Prostate gland (tissue), 2 donors: ENCODE data around the gene NR4A2. TPM values are rescaled to one million over a fixed set of nuclear protein-coding genes. Genes with fewer than 3 reads are reported as not detected.
"Not testable (repeated sequence)": the region's sequence is repeated elsewhere in the genome, so short reads cannot be mapped to it uniquely, and the experiment has no call there.

Experiments
- DNase-seq: peaks from one replicate; pipeline ENCODE4 v3.0.0-alpha.2; 2019; ENCODE audit warnings: low spot score
- H3K27ac ChIP-seq, 2 donors: fragments of 200-600 bp; sonication (generic); 2 replicates each; pipeline ENCODE4 v1.5.1; 2017 to 2019
- H3K27me3 ChIP-seq: fragments of 200-600 bp; sonication (generic); replicated peaks from 2 replicates; pipeline ENCODE4 v1.5.1; 2019; ENCODE audit not compliant: insufficient read depth
- H3K36me3 ChIP-seq, 2 donors: fragments of 200-600 bp; sonication (generic); 1 replicate in 1 of 2; 2 replicates in 1 of 2; pipeline versions ENCODE4 v1.5.1 to v1.8.1; 2017 to 2019
- H3K4me1 ChIP-seq: fragments of 200-600 bp; sonication (generic); replicated peaks from 2 replicates; pipeline ENCODE4 v1.5.1; 2019
- H3K4me3 ChIP-seq, 2 donors: fragments of 200-600 bp; sonication (generic); 2 replicates each; pipeline ENCODE4 v1.5.1; 2017 to 2019
- H3K9me3 ChIP-seq: fragments of 200-600 bp; sonication (generic); 2 replicates; pipeline ENCODE4 v1.5.1; 2017
- CTCF ChIP-seq, 4 experiments: fragments of 200-600 bp in 2 of 4; fragments of 450-650 bp in 2 of 4; sonication (generic) in 2 of 4; IDR thresholded peaks; 1 replicate in 3 of 4; 2 replicates in 1 of 4; pipeline ENCODE4 v1.5.1; 2016 to 2019; ENCODE audit warnings: antibody characterized with exemption in 4 of 4, mild to moderate bottlenecking in 2 of 4, moderate library complexity in 2 of 4
- POLR2A ChIP-seq: fragments of 450-650 bp; IDR thresholded peaks from one replicate; pipeline ENCODE4 v1.6.1; 2016; ENCODE audit warnings: antibody characterized with exemption, mild to moderate bottlenecking
- POLR2AphosphoS5 ChIP-seq: sonication (generic); formaldehyde crosslinking; IDR thresholded peaks from one replicate; pipeline ENCODE4 v1.6.1; 2017; ENCODE audit warnings: antibody characterized with exemption
- WGBS: methylation state at CpG from one replicate; pipeline ENCODE4 v1.1.5; 2018; 5-methylcytosine and 5-hydroxymethylcytosine counted together
- intact Hi-C: fragments of 100-400 bp; cut with DNase I; formaldehyde crosslinking; loops from one replicate; pipeline ENCODE4 v1.14.2; 2022
- total RNA-seq, 2 donors: library from RNA; depleted of rRNA; stranded (reverse); fragments of >200 nt; gene quantifications; one replicate each; pipeline ENCODE4 v1.1.0, GENCODE V29; 2016

Gene NR4A2
- total RNA-seq, 2 donors from 2014 or later: 2.3 to 4.5 TPM

- H3K36me3 ChIP-seq: no peaks in the 10 kb centered on the region
- intact Hi-C loops: no loop called here
- H3K9me3 ChIP-seq: no peaks in the 10 kb centered on the region
- H3K27ac ChIP-seq: no peak overlapping the region
- TF ChIP-seq POLR2AphosphoS5: no peak
- TF ChIP-seq POLR2A: no peak
- no peak for TF ChIP-seq CTCF (IDR thresholded peaks at IDR 0.05)
- H3K4me1 ChIP-seq: no peaks in the 10 kb centered on the region
- H3K4me3 ChIP-seq: no peak overlapping the region
- H3K27me3 ChIP-seq: no peaks in the 10 kb centered on the region
- DNase-seq: no peak
These were observed 27.4 kb downstream of the NR4A2 start for GRCh38 chr2:156305121-156305520.

- Histone ChIP-seq H3K36me3 (no peaks in the 10 kb centered on the region), H3K27me3 (no peaks in the 10 kb centered on the region), H3K4me1 (no peaks in the 10 kb centered on the region), H3K9me3 (no peaks in the 10 kb centered on the region), H3K27ac (no peak overlapping the region), H3K4me3 (no peak overlapping the region)
- TF ChIP-seq CTCF (IDR thresholded peaks at IDR 0.05): no peak
- TF ChIP-seq POLR2A: no peak
- no peak for TF ChIP-seq POLR2AphosphoS5
- no peak for DNase-seq
- intact Hi-C loops: no loop called here
- 38% methylated on average over 1 of the region's 1 CpG for WGBS
These were observed 32.2 kb downstream of the NR4A2 start for GRCh38 chr2:156300337-156300736.

- H3K9me3 ChIP-seq: no peaks in the 10 kb centered on the region
- H3K27me3 ChIP-seq: no peaks in the 10 kb centered on the region
- WGBS: 97% methylated on average over 8 of the region's 8 CpGs
- no peak overlapping the region for H3K4me3 ChIP-seq
- H3K36me3 ChIP-seq: no peaks in the 10 kb centered on the region
- DNase-seq: no peak
- no peaks in the 10 kb centered on the region for H3K4me1 ChIP-seq
- intact Hi-C loops: no loop called here
- H3K27ac ChIP-seq: no peak overlapping the region
- no peak for TF ChIP-seq CTCF (IDR thresholded peaks at IDR 0.05)
These were observed 37.5 kb downstream of the NR4A2 start for GRCh38 chr2:156294945-156295580.

GRCh38 chr2:156293382-156293781 lies 39.1 kb downstream of the NR4A2 start:
- H3K4me3 ChIP-seq, DNase-seq, H3K9me3 ChIP-seq, H3K36me3 ChIP-seq, H3K27ac ChIP-seq, H3K4me1 ChIP-seq, intact Hi-C loops, H3K27me3 ChIP-seq: not testable (repeated sequence)
- WGBS: 95% methylated on average over 24 of the region's 29 CpGs

- intact Hi-C loops: no loop called here
- Histone ChIP-seq H3K36me3 (no peaks in the 10 kb centered on the region), H3K4me1 (no peaks in the 10 kb centered on the region), H3K9me3 (no peaks in the 10 kb centered on the region), H3K27me3 (no peaks in the 10 kb centered on the region), H3K4me3 (no peak overlapping the region), H3K27ac (no peak overlapping the region)
- TF ChIP-seq POLR2A (no peak), POLR2AphosphoS5 (no peak), CTCF (IDR thresholded peaks at IDR 0.05) (no peak)
- no peak for DNase-seq
- WGBS: 53% methylated on average over 5 of the region's 5 CpGs
These were observed 52.9 kb downstream of the NR4A2 start for GRCh38 chr2:156279446-156280150.

Other genes with a start within 250 kb of the NR4A2 start
- 10 to 100 TPM; 26.6 to 95.3 TPM for gene GPD2, start 103.7 kb upstream of the NR4A2 start, total RNA-seq